ENCODE data around the gene EME1.
A peak's percentile ranks its signal among the peaks of the same experiment; 100 is the strongest.
"Not testable (repeated sequence)": the region's sequence is repeated elsewhere in the genome, so short reads cannot be mapped to it uniquely, and the experiment has no call there.

Gene EME1, protein sequence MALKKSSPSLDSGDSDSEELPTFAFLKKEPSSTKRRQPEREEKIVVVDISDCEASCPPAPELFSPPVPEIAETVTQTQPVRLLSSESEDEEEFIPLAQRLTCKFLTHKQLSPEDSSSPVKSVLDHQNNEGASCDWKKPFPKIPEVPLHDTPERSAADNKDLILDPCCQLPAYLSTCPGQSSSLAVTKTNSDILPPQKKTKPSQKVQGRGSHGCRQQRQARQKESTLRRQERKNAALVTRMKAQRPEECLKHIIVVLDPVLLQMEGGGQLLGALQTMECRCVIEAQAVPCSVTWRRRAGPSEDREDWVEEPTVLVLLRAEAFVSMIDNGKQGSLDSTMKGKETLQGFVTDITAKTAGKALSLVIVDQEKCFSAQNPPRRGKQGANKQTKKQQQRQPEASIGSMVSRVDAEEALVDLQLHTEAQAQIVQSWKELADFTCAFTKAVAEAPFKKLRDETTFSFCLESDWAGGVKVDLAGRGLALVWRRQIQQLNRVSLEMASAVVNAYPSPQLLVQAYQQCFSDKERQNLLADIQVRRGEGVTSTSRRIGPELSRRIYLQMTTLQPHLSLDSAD

DNA sequence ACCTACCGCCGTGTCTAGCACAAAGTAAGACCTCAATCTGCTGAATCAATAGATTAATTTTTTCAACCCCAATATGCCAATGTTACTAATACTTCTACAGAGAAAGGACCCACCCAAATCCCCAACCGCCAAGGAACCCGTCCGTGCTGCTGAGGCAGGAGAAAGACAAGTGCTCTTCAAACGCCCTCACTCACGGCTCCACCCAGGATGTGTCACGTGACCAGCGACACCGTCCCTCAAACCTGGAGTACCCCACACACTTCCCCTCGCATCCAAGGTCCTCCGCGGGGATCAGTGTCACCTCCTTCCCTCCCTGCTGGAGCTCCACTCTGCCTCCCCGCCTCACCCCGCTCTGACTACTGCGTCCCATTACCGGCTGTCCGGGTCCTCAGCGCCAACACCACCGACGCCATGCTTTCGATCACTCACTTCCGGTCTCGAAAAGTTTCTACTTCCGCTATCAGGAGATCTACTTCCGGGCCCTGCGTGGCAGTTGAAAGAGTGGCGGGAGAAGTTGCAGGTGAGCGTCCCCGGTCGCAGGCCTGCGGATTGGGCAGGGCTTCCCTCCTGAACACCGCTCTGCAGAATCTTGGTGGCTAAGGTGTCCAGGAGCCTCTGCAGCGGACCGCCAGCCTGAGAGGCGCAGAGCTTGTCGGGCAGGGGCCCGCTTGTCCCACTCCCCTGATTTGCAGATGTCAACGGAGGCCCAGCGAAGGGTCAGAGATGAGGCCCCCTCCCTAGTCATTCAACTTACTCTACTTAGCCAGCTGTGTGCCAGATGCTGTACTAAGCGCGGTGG lies at the start of gene EME1, which contains the start of gene MRPL27:
Gene EME1, plus strand, starts transcription at position 472 of the 799 bp plus-strand sequence. CDS start 1,980 bp downstream, outside the sequence.
Gene MRPL27, minus strand, starts transcription at position 427 of the 799 bp plus-strand sequence. Its CDS starts 14 bp downstream, at position 413.
- peak; percentile 72 to 81 for DNase-seq

DNA sequence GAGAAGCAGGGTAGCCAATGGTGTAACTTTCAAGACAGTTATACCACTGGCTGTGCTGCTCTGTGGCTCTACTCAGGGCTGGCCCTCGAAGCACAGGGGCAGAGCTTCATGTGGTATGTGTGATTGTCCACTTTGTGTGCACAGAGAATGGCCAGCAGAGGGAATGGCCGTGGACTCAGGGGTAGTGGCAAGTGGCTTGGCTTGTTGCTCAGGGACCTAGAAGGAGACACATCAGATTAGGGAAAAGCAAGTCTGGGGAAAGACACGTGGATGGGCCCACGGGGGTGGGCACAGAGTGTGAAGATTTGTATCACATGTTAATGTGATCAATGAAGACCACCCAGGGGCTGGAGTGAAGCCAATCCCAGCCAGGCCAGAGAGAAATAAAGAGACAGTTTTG lies 47.1 kb upstream of the EME1 start:
- DNase-seq: no peak

DNA sequence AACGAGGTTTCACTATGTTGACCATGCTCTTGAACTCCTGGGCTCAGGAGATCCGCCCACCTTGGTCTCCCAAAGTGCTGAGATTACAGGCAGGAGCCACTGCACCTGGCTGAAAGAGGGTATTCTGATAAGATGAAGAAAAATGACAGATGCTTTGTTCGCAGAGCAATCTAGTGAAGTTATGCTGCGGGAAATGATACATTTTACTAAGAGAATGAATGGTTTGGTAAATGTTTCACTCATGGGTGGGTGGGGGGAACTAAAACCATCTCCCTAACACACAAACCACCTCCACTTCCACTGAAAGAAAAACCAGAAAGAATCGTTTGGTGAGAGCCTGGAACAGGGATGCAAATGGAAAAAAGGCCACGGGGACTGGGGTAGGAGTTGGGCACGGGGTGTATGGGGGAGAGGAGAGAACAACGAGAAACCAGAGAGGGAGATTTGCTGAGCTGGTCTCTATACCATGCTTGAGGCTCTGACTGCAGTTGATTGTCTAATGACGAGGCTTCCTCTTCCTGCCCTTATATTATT lies 46.1 kb upstream of the EME1 start:
- no peak for DNase-seq

DNA sequence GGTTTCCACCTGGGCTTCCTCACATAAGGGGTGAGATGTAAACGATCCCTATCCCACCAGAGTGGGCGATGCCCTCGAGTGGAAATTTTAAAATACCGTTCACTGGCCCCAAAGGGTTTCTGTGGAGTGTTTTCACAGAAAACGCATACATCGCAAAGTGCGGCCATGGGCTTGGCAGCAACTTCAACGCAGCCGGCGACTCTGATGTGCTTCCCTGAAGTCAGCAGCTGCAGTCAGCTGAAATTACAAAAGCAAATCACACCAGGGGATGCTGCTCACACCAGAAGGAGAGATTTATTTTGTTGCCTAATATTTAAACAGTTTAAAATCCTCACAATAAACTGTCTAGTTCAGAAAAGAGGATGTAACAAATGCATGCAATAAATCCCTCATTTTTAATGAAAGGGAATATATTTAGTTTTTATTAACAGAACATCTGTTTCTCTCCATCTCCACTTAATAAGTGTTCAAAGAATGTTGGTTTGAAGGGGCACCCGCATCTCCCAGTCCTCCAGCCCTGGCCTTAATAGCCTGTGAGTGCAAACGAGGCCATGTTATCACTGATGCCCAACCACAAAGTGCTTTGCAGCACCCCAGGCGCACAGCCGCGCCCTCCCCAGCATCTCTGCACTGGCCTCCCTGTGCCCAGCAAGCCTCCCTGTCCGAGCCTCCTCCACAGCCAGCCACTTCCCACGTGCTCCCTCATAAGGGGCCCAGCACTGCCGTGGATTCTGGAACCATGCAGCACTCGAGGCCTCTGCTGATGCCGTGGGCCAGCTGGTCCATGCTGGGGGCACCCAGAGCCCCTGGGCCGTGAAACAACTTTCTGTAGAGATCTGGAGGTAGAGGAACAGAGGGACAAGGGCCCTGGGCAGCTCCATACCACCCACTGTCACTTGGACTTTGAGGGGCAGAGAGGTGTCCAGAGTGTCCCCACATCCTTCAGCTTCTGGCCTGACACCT lies 44.4 kb upstream of the EME1 start:
- DNase-seq: no peak

DNA sequence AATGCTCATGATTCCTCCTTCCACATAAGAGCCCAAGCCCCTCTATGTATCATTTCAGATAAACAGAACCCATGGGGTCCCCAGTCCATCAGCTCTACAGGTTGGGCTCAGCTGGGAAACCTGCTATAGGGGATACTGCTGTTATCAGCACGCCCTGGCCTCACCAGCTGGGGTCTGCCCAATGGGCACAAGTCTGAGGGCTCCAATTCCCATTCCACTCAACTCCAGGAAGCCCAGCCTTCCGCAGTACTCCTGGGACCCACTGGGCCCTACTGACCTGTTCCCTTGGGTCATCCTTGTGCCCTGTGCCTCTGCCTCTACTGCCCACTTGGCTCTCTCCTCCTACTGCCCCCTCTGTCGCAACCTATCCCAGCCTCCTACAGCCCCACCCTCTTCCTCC lies 43.3 kb upstream of the EME1 start:
- DNase-seq: no peak

DNA sequence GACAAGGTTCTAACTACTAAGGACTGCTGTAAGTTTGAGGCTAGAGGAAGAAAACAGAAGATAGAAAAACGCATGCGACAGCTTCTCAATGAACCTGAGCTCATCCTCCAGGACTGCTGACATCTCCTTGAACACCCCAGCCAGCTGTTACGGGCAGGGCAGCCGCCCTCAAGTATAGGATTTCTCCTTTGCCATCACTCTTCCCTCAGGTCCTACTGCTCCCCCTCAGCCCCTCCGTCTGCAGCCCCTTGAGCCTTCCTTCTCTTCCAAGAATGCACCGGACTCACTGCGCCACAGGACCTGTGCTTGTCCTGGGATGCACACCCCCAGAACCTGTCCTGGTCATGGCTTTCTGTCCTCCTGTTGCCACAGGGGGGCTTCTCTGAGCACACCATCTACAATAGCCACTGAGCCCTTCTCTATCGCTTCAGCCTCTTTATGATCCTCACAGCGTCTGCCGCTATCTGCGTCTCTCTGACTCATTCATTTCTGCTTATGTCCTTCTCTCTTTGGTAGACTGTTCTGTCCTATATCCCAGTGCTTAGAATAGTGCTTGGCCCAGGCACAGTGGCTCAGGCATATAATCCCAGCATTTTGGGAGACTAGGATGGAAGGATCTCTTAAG lies 42.8 kb upstream of the EME1 start:
- no peak for DNase-seq

DNA sequence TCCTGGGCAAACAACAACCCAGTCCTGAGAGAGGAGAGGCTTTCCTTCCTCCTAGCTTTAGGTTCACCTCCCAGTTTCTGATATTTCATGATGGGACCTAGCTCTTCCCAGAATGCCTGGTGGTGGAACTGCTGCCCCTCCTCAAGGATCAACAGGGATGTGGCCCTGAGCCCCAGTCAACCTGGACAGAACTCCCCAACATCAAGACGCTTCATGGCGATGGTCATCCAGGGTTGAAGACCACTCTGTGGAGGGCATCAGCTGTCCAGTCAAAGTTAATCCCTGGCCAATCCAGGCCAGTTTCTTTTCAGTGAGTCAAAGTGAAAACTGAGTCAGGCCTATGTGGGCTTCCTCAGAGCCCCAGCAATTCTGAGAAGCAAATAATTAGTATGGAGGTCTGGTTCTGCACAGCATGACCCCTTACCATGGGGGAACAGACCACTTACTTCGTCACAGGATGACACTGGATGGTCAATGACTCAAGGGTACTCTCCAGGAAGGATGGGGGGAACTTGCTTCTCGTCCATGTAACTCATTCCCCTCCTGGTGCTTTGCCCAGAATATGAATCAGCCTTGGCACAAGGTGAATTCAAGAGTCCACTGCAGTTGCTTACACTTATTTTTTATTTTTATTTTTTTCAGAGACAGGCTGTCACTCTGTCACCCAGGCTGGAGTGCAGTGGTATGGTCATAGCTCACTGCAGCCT lies 41.8 kb upstream of the EME1 start:
- no peak for DNase-seq

DNA sequence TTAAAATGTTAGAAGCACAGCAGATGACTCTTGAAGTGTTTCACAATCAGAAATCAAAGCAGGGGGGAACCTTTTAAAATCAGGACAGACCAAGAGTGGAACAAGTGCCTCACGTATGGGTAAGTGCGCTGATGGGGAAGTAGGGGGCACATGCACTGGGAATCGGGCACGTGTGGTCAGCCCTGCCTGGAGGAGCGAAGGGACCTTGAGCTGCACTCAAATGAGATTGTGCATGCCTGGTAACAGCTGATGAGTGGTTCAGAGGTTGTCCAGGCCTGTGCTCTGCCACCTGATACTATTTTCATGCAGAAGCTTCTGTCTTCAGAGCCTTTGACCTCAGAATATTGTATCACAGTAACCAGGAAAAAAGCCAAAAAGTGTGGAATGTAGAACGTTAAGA lies 40.8 kb upstream of the EME1 start:
- DNase-seq: no peak

DNA sequence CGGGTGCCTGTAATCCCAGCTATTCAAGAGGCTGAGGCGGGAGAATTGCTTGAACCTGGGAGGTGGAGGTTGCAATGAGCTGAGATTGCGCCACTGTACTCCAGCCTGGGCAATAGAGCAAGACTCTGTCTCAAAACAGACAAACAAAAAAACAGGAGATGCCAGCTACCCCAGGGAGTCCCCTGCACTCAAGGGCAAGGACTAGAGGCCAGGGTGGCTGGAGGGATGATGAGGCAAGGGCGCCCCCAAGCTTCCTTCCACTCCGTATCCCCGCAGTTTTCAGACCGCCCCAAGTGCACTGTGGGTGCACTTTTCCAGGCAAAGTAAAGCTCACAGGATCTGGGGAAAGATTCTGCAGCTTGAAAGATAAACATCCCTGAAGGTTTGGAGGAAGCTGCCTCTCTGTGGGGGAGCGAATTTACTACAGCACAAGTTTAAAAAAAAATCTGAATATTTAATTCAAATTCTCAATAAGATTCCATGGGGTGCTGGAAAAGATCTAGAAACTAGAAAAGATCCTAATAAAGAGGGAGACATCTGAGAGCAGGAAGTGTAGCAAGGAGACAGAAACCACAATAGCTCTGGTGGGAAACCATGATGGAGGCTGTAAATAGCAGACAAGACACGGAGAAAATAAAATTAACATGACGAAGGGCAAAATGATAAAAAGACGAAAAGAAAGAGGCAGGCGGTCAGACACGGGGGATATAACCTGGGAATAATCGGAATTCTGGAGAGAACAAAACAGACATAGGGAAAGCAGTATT lies 39.6 kb upstream of the EME1 start:
- DNase-seq: not testable (repeated sequence)

DNA sequence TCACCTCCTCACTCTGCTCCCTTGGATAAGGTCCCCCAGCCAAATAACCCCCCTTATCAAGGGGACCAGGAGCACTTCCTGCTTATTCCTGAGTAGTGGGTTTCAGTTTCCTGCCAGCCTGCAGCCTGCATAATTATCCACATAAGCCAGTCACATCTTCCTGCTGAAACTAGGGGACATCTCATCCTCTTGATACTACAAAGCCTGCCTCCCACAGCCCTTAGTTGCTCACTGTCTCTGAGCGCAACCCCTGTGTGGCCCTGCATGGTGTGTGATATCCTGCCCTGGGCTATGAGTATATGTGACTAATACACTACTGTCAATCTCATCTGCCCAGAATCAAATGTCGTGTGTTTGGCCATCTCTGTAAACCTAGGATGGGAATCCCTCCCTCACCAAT lies 35.1 kb upstream of the EME1 start:
- no peak for DNase-seq

DNA sequence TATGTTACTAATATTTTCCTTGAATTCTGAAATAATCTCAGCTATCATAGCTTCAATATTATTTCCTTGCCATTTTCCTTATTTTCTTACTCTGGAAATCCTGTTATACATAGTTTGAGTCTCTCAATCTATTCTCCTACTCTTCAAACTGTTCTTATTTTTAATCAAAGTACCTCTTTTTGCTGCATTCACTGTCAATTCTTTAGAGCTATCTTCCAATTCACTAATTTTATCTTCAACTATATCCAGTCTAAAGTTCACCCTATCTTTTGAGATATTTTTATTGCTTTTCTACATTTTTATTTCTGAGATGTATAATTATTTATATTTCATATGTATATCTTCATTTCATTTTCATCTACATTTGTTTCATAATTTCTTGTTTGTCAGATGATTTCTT lies 34.4 kb upstream of the EME1 start:
- no peak for DNase-seq

DNA sequence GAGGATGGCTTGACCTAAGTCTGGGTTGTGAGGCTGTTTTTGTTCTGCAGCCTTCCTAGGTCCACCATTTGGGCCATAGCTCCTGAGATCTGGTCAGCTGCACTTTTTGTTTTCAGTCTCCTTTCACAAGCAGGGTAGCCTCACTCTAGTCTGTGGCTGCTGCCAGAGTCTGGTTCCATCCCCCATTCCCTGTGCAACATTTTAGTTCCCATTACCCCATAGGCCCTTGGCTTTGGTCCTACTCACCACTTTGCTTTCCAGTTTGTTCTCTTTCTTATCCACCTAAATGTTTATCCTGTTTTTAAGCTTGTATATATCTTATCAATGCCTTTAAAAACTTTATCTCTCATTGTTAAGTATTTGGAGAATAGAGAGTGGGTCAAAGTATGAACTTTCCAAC lies 33.6 kb upstream of the EME1 start:
- no peak for DNase-seq

DNA sequence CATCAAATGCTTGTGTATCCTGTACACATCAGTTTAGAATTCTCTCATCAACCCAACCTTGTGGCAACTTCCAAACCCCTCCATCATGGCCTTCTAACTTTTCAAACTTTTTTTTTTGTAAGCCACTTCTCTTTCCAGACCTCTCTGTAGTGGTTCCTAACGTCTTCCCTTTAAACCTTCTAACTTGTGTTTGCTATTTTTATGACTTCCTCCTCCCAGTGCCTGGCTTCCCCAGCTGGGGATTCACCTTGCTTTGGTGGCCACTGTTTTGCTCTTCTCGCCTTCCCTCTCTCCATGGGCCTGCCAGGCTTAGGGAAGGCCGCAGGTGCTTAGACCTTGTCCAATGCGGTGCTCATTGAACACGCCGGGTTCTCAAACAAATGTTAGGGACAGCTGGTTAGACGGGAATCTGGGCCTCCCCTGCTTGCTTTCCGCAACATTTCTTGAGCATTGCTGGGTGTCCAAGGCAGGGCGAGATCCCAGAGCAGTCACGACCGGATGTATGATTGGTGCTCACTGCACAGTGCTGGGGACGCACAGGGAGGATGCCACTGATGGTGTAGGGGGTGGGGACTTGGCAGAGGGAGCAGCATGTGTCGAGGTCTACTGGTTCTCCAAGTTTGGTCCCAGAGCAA lies 28.2 kb upstream of the EME1 start:
- no peak for DNase-seq

DNA sequence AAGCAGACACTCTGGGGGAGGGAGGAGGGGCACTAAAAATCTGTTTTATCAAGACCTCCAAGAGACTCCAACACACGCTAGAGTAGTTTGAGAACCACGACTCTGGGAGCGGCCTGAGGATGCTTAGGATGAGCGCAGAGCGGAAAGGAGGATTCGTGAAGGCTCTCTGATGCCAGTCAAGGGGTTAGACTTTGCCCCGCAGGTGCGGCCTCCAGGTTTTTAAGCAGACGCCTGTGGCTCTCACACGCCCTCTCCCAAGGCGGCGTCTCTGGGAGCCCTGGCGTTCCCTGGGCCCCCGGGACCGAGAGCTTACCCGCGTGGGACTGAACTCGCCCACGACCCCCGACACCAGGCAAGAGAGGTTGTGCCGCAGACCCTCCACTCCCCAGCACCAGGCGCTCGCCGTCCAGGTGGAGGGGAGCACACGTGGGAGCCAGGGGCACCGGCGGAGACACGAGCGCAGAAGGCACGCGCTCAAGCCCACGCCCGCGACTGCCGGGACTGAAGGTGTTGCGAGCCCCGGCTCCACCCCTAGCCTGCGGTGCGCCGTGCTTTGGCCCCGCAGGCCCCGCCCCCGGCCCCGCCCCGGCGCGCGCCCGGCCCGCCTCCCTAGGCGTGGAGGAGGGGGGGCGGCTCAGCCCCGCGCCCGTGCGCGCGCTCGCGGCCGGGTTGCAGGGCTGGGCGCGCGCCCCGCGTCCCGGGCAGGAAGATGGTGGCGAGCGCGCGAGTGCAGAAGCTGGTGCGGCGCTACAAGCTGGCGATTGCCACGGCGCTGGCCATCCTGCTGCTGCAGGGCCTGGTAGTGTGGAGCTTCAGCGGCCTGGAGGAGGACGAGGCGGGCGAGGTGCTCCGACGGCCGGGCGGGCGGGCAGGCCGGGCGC lies 27.4 kb upstream of the EME1 start, which contains the start of gene XYLT2:
Gene XYLT2, plus strand, starts transcription at position 695 of the 881 bp plus-strand sequence. Its CDS starts 15 bp downstream, at position 710.
- DNase-seq: peak; percentile 87 to 92

DNA sequence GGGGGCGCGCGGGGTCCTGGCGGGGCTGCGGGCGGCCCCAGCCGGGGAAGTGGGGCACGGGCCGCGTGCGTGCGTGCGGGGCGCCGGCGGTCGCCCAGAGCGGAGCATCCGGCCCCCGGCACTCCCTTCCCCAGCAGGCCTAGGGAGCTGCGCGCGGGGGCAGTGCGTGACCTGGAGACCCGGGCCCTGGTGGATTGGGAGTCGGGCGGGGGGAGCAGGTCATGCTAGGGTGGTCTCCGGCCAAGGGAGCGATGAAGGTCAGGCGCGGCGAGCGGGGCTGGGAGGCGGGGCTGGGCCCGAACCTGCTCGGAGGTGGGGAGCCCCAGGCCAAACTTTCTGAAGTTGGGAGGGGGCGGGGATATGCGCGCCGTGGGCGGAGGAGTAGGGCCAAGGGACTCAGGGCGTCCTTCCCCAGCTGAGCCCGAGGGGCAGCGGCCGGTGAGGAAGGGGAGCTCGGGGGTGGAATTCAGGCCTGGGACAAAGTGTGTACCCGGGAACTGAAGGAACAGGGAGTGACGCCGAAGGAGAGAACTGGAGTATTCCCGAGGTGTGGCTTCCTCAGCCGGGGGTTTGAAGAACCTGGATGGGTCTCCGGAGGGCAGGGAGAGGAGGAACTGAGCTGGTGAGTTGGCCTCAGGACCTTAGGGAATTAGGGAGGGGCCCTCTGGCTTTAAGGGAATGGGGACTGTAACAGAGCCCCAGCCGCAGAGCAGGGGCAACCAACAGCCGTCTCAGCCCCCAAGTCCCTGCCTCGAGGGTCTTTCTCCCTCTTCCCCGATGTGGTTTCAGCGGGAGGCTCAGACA lies 26.5 kb upstream of the EME1 start:
- peak; percentile 38 to 43 for DNase-seq

DNA sequence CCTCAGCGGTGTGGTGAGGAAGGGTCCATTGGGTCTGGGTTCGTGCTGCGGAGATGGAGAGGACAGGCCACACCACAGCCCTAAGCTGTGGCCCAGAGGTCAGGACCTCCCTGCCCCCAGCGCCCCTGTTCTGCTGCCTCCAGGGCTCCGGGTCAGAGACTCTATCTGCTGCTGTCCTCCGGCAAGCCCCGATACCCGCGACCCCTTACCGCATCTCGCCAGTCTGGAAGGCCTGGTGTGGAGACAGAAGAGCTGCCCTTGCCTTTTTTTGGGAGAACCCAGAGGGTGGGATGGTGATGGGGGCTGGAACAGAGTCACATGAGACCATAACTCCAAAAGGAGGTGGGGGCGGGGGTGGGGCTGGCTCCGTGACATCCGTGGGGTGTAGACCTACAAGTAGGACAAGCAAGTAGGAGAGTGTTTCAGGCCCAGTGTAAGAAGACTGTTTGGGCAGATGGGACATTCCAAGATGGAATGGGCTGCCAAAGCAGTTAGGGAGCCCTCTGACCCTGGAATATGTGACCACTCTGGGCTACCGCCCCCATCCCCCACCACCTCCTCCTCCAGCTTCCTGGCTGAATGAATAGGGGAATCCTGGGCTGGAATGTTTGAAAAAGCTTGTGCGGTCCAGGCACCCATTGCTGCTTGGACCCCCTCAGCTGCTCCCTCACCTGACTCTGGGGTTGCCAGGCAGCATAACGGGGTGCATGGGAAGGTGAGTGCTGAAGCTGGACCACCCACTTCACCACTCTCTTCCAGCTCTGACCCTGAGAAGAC lies 25.7 kb upstream of the EME1 start:
- DNase-seq: no peak

DNA sequence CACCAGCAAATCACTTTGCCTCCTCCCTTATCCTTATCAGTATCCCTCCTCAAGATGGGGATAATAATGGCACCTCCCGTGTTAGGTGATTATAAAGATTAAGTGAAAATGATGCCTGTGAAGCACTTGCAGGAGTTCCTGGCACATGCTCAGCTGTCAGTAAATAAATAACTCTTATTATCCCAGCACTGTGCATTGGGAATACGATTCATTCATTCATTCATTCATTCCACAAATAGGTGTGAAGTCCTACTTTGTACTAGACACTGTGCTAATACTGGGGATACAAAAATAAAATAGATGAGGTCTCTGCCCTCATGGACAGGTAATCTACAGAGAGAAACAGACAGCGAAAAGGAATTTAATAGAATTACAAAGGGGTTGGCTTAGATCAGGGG lies 25.1 kb upstream of the EME1 start:
- no peak for DNase-seq
